GM13977 (cell line): Measurements from ENCODE around the gene CLRN3.

ENCODE experiments used
- DNase-seq: peaks from one replicate; pipeline ENCODE4 v3.0.0; 2012; ENCODE audit warnings: low spot score
- in situ Hi-C: fragments of 300-500 bp; cut with MboI; formaldehyde crosslinking; loops from one replicate; pipeline ENCODE4 v1.12.0; 2022; ENCODE audit warnings: low sequenced_read_pairs, low pct_unique_long_range_greater_than_20kb, mixed read lengths, inconsistent platforms; ENCODE audit not compliant: unreplicated experiment
- TF ChIP-seq, protein P1 (sequence below): IDR thresholded peaks from 2 replicates; pipeline ENCODE4 v1.5.1; 2012; ENCODE audit warnings: mild to moderate bottlenecking, control low read depth; ENCODE audit not compliant: insufficient read depth; ENCODE audit errors: extremely low read depth, missing control alignments

CLRN3 gene

GRCh38 chr10:127830414-127830813, 62.3 kb downstream of the CLRN3 start:
- in situ Hi-C loops, result no loop called here
- TF ChIP-seq, protein P1, sequence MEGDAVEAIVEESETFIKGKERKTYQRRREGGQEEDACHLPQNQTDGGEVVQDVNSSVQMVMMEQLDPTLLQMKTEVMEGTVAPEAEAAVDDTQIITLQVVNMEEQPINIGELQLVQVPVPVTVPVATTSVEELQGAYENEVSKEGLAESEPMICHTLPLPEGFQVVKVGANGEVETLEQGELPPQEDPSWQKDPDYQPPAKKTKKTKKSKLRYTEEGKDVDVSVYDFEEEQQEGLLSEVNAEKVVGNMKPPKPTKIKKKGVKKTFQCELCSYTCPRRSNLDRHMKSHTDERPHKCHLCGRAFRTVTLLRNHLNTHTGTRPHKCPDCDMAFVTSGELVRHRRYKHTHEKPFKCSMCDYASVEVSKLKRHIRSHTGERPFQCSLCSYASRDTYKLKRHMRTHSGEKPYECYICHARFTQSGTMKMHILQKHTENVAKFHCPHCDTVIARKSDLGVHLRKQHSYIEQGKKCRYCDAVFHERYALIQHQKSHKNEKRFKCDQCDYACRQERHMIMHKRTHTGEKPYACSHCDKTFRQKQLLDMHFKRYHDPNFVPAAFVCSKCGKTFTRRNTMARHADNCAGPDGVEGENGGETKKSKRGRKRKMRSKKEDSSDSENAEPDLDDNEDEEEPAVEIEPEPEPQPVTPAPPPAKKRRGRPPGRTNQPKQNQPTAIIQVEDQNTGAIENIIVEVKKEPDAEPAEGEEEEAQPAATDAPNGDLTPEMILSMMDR, result no peak
- no peak for DNase-seq
